ENCODE results near the gene PRKD1.
"Not testable (repeated sequence)": the region's sequence is repeated elsewhere in the genome, so short reads cannot be mapped to it uniquely, and the experiment has no call there.

Gene PRKD1

GRCh38 chr14:29789475-29789874, 138.2 kb downstream of the PRKD1 start:
- no peak for DNase-seq

- no peak for DNase-seq
Measured at GRCh38 chr14:29788093-29788492, 139.6 kb downstream of the PRKD1 start.

- DNase-seq, result no peak
Measured at GRCh38 chr14:29783556-29783955, 144.1 kb downstream of the PRKD1 start.

- no peak for DNase-seq
Measured at GRCh38 chr14:29782041-29782440, 145.6 kb downstream of the PRKD1 start.

- DNase-seq, result not testable (repeated sequence)
Measured at GRCh38 chr14:29777142-29777541, 150.5 kb downstream of the PRKD1 start.

GRCh38 chr14:29773990-29774389, 153.7 kb downstream of the PRKD1 start:
- DNase-seq, result no peak

- DNase-seq, result no peak
Measured at GRCh38 chr14:29763342-29763858, 164.2 kb downstream of the PRKD1 start.

- no peak for DNase-seq
Measured at GRCh38 chr14:29759521-29760340, 167.9 kb downstream of the PRKD1 start.

- DNase-seq, result no peak
Measured at GRCh38 chr14:29757711-29758233, 169.9 kb downstream of the PRKD1 start.

GRCh38 chr14:29757188-29757680, 170.4 kb downstream of the PRKD1 start:
- no peak for DNase-seq

GRCh38 chr14:29756019-29756385, 171.6 kb downstream of the PRKD1 start:
- DNase-seq, result no peak

- no peak for DNase-seq
Measured at GRCh38 chr14:29755311-29756018, 172.2 kb downstream of the PRKD1 start.

GRCh38 chr14:29754134-29754533, 173.5 kb downstream of the PRKD1 start:
- DNase-seq, result no peak

GRCh38 chr14:29752221-29752923, 175.3 kb downstream of the PRKD1 start:
- DNase-seq, result no peak

GRCh38 chr14:29749829-29750228, 177.8 kb downstream of the PRKD1 start:
- DNase-seq, result no peak

GRCh38 chr14:29749327-29749726, 178.3 kb downstream of the PRKD1 start:
- no peak for DNase-seq

- DNase-seq, result no peak
Measured at GRCh38 chr14:29745863-29746262, 181.8 kb downstream of the PRKD1 start.

- DNase-seq, result no peak
Measured at GRCh38 chr14:29743531-29743930, 184.1 kb downstream of the PRKD1 start.

GRCh38 chr14:29741909-29742401, 185.7 kb downstream of the PRKD1 start:
- DNase-seq, result no peak

GRCh38 chr14:29740491-29740890, 187.2 kb downstream of the PRKD1 start:
- no peak for DNase-seq

GRCh38 chr14:29738950-29739349, 188.7 kb downstream of the PRKD1 start:
- no peak for DNase-seq

GRCh38 chr14:29738056-29738455, 189.6 kb downstream of the PRKD1 start:
- DNase-seq, result no peak

- DNase-seq, result no peak
Measured at GRCh38 chr14:29735459-29735858, 192.2 kb downstream of the PRKD1 start.
